SH-SY5Y (cell line): ENCODE data around the gene CYTH4.

Experiments
- GATA2 ChIP-seq: IDR thresholded peaks from 2 replicates; pipeline ENCODE4 v1.6.1; 2011; ENCODE audit warnings: mild to moderate bottlenecking, low read depth, low read length
- GATA3 ChIP-seq: IDR thresholded peaks from 2 replicates; pipeline ENCODE4 v1.6.1; 2011; ENCODE audit warnings: low read depth, mild to moderate bottlenecking, low read length, moderate library complexity

Gene CYTH4

DNA sequence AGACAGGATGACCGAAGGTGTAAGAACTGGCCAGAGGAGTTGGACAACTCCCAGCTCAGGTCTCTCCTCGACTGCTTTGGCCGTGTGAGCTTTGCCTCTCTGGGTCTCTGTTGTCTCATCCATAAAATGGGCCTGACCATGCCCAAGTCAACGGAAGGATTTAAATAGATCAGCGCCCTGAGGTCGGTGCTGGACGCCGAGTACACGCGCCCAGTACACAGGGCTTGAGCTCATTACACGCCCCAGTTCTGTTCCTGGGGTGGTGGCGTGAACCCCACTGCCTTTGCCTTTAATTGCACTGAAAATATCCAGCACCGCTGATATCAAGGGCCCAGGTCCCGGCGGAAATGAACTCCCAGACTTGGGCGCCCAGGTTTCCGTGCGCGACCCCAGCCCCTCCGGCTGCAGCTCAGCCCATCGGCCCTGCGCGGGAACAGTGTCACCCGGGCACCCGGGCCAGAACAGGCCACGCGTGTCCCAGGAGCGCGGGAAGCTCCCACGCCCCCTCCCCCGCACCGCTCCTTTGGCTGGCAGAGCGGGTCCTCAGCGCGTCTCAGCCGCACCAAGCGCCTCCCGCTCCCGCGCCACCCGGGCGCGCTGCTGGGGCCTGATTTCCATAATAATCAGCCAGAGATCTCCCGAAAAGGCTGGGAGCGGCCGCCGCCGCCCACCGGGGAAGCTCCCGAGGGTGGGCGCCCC is 42.2 kb downstream of the CYTH4 start:
- TF ChIP-seq GATA2 (no peak), GATA3 (no peak)

DNA sequence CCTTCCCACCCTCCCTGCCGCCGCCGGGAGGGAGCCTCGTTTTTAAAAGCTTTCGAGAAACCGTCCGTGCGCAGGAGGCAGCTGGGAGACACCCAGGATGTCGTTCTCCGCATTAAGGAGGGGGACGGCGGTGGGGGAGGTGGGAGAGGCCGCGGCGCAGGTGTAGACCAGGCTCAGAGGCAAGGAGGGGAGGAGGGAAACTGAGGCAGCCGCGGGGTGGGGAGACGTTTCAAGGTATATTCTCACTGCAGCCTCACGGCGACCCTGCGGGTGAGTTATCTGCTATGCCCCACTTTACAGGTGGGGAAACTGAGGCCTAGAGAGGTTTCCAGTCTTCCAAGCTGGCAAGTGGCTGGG is 42.7 kb downstream of the CYTH4 start:
- TF ChIP-seq GATA2 (no peak), GATA3 (no peak)

DNA sequence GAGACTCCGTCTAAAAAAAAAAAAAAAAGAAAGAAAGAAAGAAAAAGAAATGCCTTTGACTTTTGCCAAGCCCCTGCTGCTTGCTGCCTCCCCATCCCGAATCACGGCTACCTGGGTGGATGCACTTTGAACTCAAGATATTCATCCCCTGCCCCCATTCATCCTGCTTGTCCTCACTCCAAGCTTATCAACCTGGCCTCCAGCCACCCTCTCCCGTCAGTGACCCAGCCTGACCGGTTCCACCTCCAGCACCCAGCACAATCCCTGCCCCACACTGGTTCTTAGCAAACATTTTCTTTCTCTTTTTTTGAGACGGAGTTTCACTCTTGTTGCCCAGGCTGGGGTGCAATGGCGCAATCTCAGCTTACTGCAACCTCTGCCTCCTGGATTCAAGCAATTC is 44.4 kb downstream of the CYTH4 start:
- TF ChIP-seq GATA2: no peak
- TF ChIP-seq GATA3: no peak

DNA sequence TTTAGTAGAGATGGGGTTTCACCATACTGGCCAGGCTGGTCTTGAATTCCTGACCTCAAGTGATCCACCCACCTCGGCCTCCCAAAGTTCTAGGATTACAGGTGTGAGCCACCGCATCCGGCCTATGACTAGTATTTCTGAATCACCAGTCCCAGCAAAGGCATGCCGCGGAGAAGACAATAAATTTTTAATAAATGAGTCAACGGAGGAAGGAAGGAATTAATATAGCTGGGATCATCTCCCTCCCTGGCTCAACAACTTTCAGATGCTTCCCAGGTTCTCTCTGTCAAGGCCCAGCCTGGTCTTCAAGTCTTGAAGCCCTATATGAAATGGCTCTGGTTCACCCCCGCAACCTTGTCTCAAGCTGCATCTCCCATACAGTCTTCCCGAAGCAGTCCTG is 45.7 kb downstream of the CYTH4 start:
- no peak for TF ChIP-seq GATA3
- no peak for TF ChIP-seq GATA2

DNA sequence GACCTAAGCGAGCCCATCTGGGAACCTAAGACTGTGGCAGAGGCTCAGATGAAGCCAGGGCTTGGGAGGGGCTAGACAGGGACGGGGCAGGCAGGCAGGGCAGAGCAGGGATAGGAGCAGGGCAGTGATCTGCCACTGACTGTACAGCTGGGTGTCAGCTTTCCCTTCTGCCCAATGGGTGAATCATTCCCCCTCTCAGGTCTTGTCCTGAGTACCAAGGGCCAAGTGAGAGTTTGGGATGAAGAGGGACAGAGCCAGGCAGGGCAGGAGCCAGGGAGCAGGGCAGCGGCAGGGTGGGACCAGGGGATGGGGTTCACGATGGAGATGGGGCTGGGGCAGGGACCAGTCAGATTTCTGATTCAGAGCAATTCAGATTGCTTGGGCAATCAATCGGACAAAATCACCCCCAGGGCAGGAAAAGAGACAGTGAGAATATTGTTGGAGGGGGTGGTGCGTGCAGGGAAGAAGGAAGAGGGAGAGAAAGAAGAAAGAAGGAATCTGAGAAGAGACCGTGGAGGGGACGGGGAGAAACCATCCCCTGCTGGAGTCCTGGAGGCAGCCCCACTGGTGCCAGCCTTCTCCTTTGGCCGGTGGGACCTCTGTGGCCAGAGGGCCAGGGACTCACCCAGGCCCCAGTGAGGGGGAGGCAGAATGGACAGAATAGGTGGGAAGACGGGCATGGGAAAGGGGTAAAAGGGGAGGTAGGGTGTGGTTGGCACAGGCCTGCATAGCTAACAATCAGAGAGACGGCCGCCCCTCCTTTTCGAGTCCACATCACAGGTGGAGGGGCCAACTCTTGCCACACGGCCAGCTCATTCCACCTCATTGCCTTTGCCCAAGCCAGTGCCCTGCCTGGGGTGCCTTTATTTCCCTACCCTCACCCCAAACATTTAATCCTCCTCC is 47.2 kb downstream of the CYTH4 start:
- no peak for TF ChIP-seq GATA2
- no peak for TF ChIP-seq GATA3

DNA sequence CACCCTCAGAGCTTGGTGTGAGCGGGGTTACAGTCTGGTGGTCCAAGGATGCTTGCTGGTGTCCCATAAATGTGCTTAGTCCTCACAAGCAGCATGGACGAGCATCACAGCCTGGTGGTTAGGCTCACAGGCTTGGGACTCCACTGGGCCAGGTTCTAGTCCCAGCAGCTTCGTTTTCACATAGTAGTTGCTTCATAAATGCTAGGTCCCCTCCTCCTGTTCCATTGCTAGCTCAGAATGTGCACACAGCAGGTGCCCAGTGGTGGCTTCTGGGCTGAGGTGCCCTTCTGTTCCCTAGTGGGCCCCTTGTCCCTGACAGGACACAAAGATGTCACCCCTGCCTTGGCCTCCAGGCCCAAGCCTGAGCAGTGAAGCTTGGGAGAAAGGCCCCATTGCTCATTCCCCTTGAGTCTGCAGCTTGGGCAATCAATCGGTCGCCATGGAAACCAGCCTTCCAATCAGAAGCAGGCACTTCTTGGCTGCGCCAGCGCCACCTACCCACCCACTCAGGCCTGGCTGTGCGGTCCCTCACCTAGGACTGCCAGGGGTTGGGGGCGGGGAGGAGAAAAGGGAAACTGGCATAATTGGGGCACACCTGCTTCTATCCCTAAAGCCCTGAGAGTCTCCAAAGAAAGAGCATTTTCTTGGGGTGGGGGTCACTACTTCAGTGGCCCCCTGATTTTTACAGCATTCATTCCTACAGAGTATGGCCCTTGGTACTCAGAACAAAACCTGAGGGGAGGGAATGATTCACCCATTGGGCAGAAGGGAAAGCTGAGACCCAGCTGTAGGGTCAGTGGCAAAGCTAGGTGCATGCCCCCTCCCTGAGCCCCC is 48.1 kb downstream of the CYTH4 start:
- TF ChIP-seq GATA2 (no peak), GATA3 (no peak)

DNA sequence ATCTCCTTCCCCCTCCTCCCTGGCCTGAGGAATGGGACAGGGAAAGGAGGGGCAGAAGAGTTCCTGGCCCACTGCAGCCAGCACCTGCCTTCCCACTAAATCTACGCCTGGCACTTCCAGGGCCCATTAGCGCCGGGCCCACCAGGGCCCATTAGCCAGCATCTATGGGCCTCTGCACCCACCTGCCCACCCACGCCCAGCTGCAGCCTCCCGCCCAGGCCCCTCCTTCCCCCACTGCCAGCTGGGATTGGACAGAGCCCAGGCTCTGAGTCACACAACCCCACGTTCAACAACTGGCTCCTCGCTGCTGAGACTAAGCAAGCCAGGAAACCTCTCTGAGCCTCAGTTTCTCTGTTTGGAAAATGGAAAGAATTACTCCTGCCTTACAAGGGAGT is 48.7 kb downstream of the CYTH4 start:
- no peak for TF ChIP-seq GATA3
- no peak for TF ChIP-seq GATA2

DNA sequence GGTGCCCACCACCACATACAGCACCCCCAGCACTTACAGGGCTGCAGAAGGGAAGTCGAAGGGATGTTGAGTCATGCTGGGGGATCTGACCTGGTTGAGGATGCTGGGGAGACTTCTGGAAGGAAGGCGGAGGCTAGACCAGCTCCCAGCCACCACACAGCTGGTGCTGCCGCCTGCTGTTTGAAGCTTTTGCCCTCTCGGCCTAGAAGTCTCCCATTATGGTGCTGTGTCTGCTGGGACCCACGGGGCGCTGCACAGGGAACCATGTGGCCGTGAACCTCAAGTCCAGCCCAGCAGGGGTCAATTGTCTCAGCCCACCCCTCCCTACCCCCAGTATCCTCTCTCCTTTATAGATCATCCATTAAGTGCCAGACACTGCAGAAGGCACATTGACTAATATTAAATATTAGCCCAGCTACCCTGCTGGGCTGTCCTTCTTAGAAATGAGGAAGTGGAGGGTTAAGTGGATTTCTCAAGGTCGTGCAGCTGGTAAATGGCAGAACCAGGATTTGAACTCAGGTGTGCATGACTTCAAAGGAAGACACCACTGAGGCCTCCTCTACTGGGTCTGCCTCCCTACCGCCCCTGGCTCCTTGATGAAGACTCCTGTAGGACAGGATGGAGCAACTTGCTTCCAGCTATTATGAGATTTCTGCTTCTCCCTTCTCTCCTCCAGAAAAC is 49.7 kb downstream of the CYTH4 start:
- TF ChIP-seq GATA2: no peak
- no peak for TF ChIP-seq GATA3

DNA sequence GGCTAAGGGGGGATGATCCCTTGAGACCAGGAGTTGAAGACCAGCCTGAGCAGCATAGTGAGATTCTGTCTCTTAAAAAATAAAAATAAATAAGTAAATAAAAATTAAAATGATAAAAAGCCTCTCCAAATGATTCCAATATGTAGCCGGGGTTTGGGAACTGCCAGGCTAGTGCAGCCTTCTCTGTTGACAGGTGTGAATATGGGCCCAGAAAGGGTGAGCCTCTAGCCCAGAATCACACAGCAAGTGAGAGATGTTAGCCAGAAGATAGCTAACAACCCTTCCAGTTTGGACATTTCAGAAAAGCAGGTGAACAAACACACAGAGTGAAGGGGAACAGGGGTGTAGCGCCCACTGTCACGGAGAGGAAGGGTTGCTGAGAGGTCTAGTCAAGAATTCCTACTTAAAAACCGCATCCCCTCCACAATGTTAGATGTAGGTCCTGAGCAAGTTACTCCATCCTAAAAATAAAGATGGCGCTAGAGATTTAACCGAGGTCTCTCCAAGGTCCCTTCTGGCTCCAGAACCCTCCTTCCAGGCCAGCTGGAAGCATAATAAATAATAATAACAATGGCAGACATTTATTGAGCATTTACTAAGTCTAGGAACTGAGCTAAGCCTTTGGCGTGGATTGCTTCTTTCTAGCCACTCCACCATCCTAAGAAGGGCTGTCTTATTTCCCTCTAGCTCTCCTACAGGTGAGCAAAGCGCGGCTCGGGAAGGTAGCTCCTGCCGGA is 51.6 kb downstream of the CYTH4 start:
- no peak for TF ChIP-seq GATA3
- no peak for TF ChIP-seq GATA2

DNA sequence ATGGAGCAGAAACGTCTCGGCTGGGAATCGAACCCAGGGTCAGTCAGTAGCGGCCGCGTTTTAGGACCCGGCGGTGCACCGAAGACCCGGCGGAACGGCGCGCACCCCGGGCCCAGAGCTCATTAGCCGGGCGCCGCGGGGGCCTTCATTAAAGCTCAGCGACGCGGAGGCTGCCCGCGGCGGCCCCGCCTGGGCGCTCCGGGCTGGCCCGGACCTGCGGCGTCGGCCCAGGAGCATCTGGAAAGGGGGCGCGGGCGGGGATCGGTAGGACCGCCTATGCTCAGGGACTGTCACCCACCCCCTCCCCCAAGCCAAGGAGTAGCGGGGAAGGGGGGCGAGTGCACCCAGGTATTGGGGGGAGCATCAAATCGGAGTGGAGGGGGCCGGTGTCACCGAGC is 52.2 kb downstream of the CYTH4 start:
- no peak for TF ChIP-seq GATA2
- TF ChIP-seq GATA3: no peak

DNA sequence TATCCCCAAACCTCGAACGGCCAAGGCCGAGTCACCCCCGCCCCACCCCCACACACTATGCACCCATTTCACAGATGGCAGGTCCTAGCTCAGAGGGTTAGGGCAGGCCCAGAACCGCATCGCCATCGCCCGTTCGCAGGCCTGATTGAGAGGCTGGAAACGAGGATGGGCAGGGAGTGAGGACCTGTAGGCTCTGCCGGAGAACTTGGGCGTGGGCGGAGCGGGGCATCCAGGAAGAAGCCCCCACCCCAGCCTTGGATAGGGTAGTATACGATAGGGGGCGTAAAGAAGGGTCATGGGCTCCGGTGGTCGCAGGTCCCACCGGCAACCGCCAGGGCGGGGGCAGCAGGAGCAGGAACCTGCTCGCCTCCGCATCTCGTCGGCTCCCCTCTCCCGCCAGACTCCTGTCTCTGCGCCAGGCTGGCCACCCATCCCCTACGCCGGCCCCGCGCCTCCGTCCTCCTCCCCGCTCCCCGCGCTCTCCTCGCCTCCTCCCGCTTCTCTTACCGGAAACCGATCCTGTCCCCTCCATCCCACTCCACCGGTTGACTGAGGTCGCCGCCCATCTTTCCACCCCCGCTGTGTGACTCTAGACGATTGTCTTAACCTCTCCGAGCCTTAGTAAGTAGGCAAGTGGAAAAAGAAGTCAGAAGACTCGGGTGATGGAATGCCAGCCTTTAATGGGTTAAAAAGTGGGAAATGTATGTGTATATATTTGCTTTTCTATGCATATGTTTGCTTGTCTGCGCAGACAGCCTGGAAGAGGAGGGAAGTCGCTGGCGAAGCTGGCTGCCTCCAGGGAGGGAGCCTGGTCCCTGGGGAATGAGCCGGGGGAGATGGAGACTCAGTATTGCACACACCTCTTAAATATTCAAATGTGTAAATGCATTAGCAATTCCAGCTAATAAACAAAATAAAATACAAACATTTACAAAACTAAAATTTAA is 52.8 kb downstream of the CYTH4 start:
- TF ChIP-seq GATA2 (no peak), GATA3 (no peak)

DNA sequence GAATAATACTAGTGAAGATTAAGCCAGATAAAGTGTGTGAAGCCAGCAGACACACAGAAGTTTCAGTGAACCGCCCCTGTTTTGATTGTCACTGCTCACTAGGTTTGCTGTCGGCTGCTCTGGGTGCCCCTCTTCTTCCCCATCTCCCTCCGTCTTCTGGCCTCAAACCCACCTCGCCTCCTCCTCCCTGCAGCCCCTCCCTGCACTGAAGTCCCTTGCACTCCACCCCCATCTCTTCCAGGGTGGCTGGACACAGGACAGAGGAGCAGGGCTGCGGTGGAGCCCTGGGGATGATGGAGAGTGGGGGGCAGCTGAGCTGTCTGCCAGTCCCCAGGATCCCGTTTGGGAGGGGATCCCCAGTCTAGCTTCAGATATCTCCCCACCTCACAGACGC is 53.5 kb downstream of the CYTH4 start:
- no peak for TF ChIP-seq GATA2
- no peak for TF ChIP-seq GATA3
